HG03354 (cell line): Measurements from ENCODE around the gene C8A.

Experiments used
- ATAC-seq: cut with Tn5 transposase; IDR thresholded peaks from one replicate; pipeline ENCODE4 v1.9.1; 2021; ENCODE audit warnings: mild to moderate bottlenecking; ENCODE audit not compliant: unreplicated experiment, poor library complexity, severe bottlenecking

C8A gene

GRCh38 chr1:56854521-56855099 is at the start of gene C8A:
Gene C8A (plus strand): TSS chr1:56854797. CDS start chr1:56854902, 105 bp downstream.
- no peak for ATAC-seq

- no peak for ATAC-seq
Observed at GRCh38 chr1:56806804-56807203, 47.8 kb upstream of the C8A start.

GRCh38 chr1:56808410-56808809 is 46.2 kb upstream of the C8A start:
- no peak for ATAC-seq

GRCh38 chr1:56811331-56811730 is 43.3 kb upstream of the C8A start:
- no peak for ATAC-seq

GRCh38 chr1:56814205-56814604 is 40.4 kb upstream of the C8A start:
- no peak for ATAC-seq

- no peak for ATAC-seq
Observed at GRCh38 chr1:56816264-56816663, 38.3 kb upstream of the C8A start.

GRCh38 chr1:56816909-56817308 is 37.7 kb upstream of the C8A start:
- peak; percentile 63 for ATAC-seq

- no peak for ATAC-seq
Observed at GRCh38 chr1:56817716-56818463, 36.7 kb upstream of the C8A start.

GRCh38 chr1:56819387-56819899 is 35.2 kb upstream of the C8A start, which contains the start of gene FYB2:
Gene FYB2 (minus strand): TSS chr1:56819404. CDS start chr1:56819290, 114 bp downstream.
- no peak for ATAC-seq

GRCh38 chr1:56820755-56821461 is 33.7 kb upstream of the C8A start:
- peak; percentile 83 for ATAC-seq

- ATAC-seq, result no peak
Observed at GRCh38 chr1:56821462-56821797, 33.2 kb upstream of the C8A start.

GRCh38 chr1:56824271-56824670 is 30.3 kb upstream of the C8A start:
- no peak for ATAC-seq

GRCh38 chr1:56824938-56825337 is 29.7 kb upstream of the C8A start:
- ATAC-seq, result no peak

GRCh38 chr1:56825436-56825835 is 29.2 kb upstream of the C8A start:
- ATAC-seq, result no peak

- no peak for ATAC-seq
Observed at GRCh38 chr1:56827711-56828110, 26.9 kb upstream of the C8A start.

- no peak for ATAC-seq
Observed at GRCh38 chr1:56830052-56830451, 24.5 kb upstream of the C8A start.

- peak; percentile 91 for ATAC-seq
Observed at GRCh38 chr1:56831871-56832693, 22.5 kb upstream of the C8A start.

GRCh38 chr1:56833088-56833487 is 21.5 kb upstream of the C8A start:
- no peak for ATAC-seq

- ATAC-seq, result no peak
Observed at GRCh38 chr1:56834137-56834900, 20.3 kb upstream of the C8A start.
